Stomach (tissue), 4 donors: ENCODE data around the gene KLHL3.

Experiments
- CTCF ChIP-seq, 7 experiments: fragments of 450-650 bp in 4 of 7; fragments of 200-600 bp in 3 of 7; sonication (generic) in 3 of 7; IDR thresholded peaks; one replicate each; pipeline ENCODE4 v1.5.1; 2016 to 2019; ENCODE audit warnings: antibody characterized with exemption in 7 of 7, control low read depth in 2 of 7, mild to moderate bottlenecking in 1 of 7
- EP300 ChIP-seq: sonication (generic); formaldehyde crosslinking; IDR thresholded peaks from one replicate; pipeline ENCODE4 v1.6.1; 2017; ENCODE audit warnings: antibody characterized with exemption
- POLR2AphosphoS5 ChIP-seq, 3 donors: sonication (generic); formaldehyde crosslinking; IDR thresholded peaks; one replicate each; pipeline ENCODE4 v1.6.1; 2016; ENCODE audit warnings: antibody characterized with exemption in 3 of 3

DNA sequence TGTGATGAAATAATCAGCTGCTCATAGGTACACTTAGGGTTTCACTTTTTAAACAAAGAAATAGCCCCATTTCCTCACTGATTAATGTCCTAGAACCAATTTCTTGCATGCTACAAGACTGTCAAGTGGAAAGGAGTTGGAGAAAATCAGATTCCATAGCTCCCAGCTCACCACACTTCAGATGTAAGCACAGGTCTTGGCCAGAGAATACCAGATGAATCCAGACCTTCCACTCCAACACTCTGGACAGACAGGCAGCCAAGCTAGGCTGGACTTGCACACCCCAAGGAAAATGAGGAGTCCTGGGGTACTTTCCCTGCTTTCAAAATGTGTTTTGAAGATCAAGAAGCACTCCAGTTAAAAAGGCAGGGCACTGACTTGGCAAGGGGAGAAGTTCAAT lies 68.5 kb downstream of the KLHL3 start:
- no peak for TF ChIP-seq CTCF (IDR thresholded peaks at IDR 0.05)
- TF ChIP-seq EP300: no peak
- TF ChIP-seq POLR2AphosphoS5 (IDR thresholded peaks at IDR 0.05): no peak
